Pancreas (tissue), 10 donors: ENCODE results near the gene SLC44A5. TPM values are rescaled to one million over a fixed set of nuclear protein-coding genes. Genes with fewer than 3 reads are reported as not detected.

Source experiments
- ATAC-seq, 4 donors: fragments of 200-7000 bp; cut with Tn5 transposase; one replicate each; pipeline versions ENCODE4 v1.8.0 to v1.9.1; 2020; ENCODE audit warnings: mild to moderate bottlenecking in 4 of 4, moderate library complexity in 4 of 4
- DNase-seq, 6 donors: peaks; one replicate each; pipeline ENCODE4 v3.0.0-alpha.2; 2020
- FAIRE-seq: peaks from 2 replicates; lab custom pipeline; 2012; peaks lifted over from hg19 to GRCh38; lab: Jason Lieb, UNC
- H3K27ac ChIP-seq, 4 donors: fragments of 200-600 bp; sonication (generic); 1 replicate in 3 of 4; 2 replicates in 1 of 4; pipeline versions ENCODE4 v1.5.0 to v1.8.0; 2020
- H3K27me3 ChIP-seq, 4 donors: fragments of 200-600 bp; one replicate each; pipeline ENCODE4 v1.8.0; 2021
- H3K36me3 ChIP-seq, 3 donors: fragments of 200-600 bp; sonication (generic) in 1 of 3; one replicate each; pipeline versions ENCODE4 v1.5.0 to v1.8.0; 2020 to 2021
- H3K4me1 ChIP-seq, 3 donors: fragments of 200-600 bp; one replicate each; pipeline ENCODE4 v1.8.0; 2021
- H3K4me3 ChIP-seq, 4 donors: fragments of 200-600 bp; sonication (generic) in 2 of 4; one replicate each; pipeline versions ENCODE4 v1.5.0 to v1.8.0; 2020 to 2021
- H3K9me3 ChIP-seq, 4 donors: fragments of 200-600 bp; one replicate each; pipeline ENCODE4 v1.8.0; 2021
- WGBS, 2 donors: extraction: QIAGEN DNeasy Blood & Tissue Kit; methylation state at CpG; one replicate each; pipeline ENCODE4 v1.1.7; 2013; 5-methylcytosine and 5-hydroxymethylcytosine counted together
- intact Hi-C, 3 donors: fragments of 100-400 bp; cut with DNase I; formaldehyde crosslinking; loops; one replicate each; pipeline versions ENCODE4 v1.11.1 to v1.14.2; 2022
- polyA plus RNA-seq, 2 donors: library from polyadenylated mRNA; stranded (reverse); fragments of 200-250 nt; gene quantifications; one replicate each; pipeline ENCODE4 v1.2.3, GENCODE V29; 2013
- total RNA-seq, 6 donors: library from RNA; stranded (reverse); fragmentation: NEBNext Ultra II Directional in 4 of 6; extraction: Animal tissue kit (Norgen Biotek cat#: 25700) in 4 of 6; gene quantifications; one replicate each; pipeline versions ENCODE4 v1.2.1 to v1.2.4, GENCODE V29; 2021 to 2023
- TF ChIP-seq, protein P1 (sequence below), 4 donors: fragments of 200-600 bp; sonication (generic) in 3 of 4; IDR thresholded peaks; one replicate each; pipeline versions ENCODE4 v1.5.0 to v1.8.0; 2021; ENCODE audit warnings: antibody characterized with exemption in 4 of 4
- donor health status: healthy with polysubstance abuse.
- donor health status: DM: no; HTN: no; CAD: no; lungs with moderate emphysema.
- donor health status: DM: no; HTN: no; CAD: no.
- donor health status: control.
- donor health status: control.
- donor health status: Bipolar disorder and iron deficiency.
- donor health status: DM: yes; HTN: yes; CAD: no.
- donor health status: DM: no; HTN: no; CAD: no.
- donor health status: DM: no; HTN: no; CAD: no.
- donor health status: DM: yes; HTN: yes; CAD: no.

The SLC44A5 gene
- total and polyA plus RNA-seq, 8 donors = 0.16 to 3.4 (median 1.2) TPM

DNA sequence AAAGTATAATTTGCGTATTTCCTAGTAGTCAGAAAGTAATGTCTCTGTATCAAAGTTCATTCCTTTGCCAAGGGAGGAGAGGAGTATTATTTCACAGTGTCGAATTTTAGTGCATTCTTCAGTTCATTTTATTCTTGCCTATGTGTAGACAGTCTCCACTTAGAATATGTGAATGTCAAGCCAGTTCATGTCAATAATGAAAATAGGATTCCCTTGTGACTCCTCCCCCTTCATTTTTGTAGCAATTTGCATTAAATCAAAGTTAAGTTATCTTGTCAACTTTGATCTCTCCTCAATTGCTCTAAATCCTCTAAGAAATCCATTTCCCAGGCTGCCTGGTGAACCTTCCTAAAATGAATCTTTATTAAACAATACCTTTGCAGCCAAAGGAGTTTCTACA lies 179.1 kb downstream of the SLC44A5 start:
- Histone ChIP-seq H3K27me3 (no peaks in the 10 kb centered on the region), H3K36me3 (no peaks in the 10 kb centered on the region), H3K4me3 (no peak overlapping the region), H3K27ac (no peak overlapping the region), H3K9me3 (no peaks in the 10 kb centered on the region), H3K4me1 (no peaks in the 10 kb centered on the region)
- intact Hi-C loops = no loop called here
- TF ChIP-seq, protein P1, sequence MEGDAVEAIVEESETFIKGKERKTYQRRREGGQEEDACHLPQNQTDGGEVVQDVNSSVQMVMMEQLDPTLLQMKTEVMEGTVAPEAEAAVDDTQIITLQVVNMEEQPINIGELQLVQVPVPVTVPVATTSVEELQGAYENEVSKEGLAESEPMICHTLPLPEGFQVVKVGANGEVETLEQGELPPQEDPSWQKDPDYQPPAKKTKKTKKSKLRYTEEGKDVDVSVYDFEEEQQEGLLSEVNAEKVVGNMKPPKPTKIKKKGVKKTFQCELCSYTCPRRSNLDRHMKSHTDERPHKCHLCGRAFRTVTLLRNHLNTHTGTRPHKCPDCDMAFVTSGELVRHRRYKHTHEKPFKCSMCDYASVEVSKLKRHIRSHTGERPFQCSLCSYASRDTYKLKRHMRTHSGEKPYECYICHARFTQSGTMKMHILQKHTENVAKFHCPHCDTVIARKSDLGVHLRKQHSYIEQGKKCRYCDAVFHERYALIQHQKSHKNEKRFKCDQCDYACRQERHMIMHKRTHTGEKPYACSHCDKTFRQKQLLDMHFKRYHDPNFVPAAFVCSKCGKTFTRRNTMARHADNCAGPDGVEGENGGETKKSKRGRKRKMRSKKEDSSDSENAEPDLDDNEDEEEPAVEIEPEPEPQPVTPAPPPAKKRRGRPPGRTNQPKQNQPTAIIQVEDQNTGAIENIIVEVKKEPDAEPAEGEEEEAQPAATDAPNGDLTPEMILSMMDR (IDR thresholded peaks at IDR 0.05) = no peak
- DNase-seq = no peak
- WGBS, 2 donors = 67 to 71% methylated on average over 2 of the region's 2 CpGs
- ATAC-seq = no peak
- FAIRE-seq = no peak

DNA sequence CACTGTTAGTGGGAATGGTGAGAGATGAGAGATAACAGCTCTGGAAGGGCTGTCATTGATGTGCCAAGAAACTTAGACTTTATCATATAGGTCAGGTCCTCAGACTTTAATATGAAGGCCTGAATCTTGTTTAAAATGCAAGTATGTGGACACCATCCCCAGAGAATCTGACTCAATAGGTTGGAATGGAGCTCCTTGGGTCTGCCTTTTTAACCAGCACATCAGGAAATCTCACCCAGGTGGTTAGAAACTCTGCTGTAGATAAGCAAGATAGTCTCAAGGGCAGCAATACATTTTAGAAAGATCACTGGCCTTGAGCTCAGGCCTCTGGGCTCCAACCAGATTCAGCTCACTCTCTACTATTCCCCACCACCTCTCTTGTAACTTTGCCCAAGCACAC lies 180.4 kb downstream of the SLC44A5 start:
- no peaks in the 10 kb centered on the region for H3K27me3 ChIP-seq
- H3K9me3 ChIP-seq = no peaks in the 10 kb centered on the region
- H3K4me3 ChIP-seq = no peak overlapping the region
- no peak overlapping the region for H3K27ac ChIP-seq
- no peaks in the 10 kb centered on the region for H3K4me1 ChIP-seq
- ATAC-seq (no peak), FAIRE-seq (no peak), DNase-seq (no peak)
- intact Hi-C loops = no loop called here
- H3K36me3 ChIP-seq = no peaks in the 10 kb centered on the region
- TF ChIP-seq, protein P1 (IDR thresholded peaks at IDR 0.05) = no peak

DNA sequence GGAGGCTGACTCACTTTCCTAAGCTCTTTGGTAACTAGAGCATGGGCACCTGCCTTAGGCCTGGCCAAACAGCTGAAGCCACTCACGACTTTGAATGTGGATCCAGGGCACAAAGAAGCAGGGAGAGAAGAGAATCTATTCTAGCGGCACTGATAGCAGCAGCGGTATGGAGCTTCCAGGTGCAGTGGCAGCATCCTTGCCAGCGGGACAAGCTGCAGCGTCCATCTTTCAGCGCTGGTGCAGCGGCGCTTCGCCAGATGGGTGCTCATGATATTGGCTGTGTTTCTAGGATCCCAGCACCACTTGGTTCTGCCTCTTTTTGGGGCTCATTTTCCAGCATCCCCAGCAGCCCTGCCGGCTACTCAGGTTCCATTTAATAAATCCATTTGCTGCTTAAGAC lies 184.2 kb downstream of the SLC44A5 start:
- Histone ChIP-seq H3K9me3 (no peaks in the 10 kb centered on the region), H3K27ac (no peak overlapping the region), H3K36me3 (no peaks in the 10 kb centered on the region), H3K4me3 (no peak overlapping the region), H3K27me3 (no peaks in the 10 kb centered on the region), H3K4me1 (no peaks in the 10 kb centered on the region)
- TF ChIP-seq, protein P1 (IDR thresholded peaks at IDR 0.05) = no peak
- FAIRE-seq (no peak), ATAC-seq (no peak), DNase-seq (no peak)
- 85 to 87% methylated on average over 10 of the region's 10 CpGs for WGBS, 2 donors
- intact Hi-C loops = no loop called here

DNA sequence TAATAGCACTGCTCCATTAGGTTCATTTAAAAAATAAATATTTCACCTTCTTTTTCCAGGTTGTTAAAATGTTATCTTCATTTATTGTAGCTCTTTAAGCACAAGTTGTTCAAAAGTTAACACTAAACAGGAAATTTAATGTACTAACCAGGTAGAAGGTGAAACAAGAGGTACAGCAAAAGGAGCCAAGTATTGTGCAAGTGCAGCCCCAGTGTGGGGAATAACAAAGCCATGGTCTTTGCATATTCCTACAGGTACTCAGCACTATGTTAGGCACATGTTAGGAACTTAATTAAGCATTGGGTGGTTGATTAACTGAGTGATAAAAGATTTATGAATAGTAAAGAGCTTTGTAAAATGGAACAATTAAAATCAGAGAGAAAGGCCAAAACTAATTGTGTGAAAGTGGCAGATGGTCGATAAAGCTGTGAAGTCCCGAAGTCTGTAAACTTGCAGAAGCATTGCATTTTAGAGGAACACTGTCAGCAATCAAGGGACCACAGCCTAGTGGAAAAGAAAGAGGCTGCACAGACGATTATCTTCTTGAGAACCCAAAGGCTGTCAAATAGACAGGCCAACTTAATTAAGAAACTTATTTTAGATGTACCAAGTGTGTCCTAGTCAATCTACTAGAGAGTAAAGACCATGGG lies 185.8 kb downstream of the SLC44A5 start:
- H3K36me3 ChIP-seq = no peaks in the 10 kb centered on the region
- 26 to 28% methylated on average over 3 of the region's 3 CpGs for WGBS, 2 donors
- H3K4me1 ChIP-seq = no peaks in the 10 kb centered on the region
- H3K4me3 ChIP-seq = no peak overlapping the region
- TF ChIP-seq, protein P1 (IDR thresholded peaks at IDR 0.05) = no peak
- FAIRE-seq = no peak
- DNase-seq = no peak
- intact Hi-C loops = no loop called here
- no peak overlapping the region for H3K27ac ChIP-seq
- no peaks in the 10 kb centered on the region for H3K9me3 ChIP-seq
- peak in 3 of 4 donors; percentile 47 to 70 (median 59) for ATAC-seq
- no peaks in the 10 kb centered on the region for H3K27me3 ChIP-seq

DNA sequence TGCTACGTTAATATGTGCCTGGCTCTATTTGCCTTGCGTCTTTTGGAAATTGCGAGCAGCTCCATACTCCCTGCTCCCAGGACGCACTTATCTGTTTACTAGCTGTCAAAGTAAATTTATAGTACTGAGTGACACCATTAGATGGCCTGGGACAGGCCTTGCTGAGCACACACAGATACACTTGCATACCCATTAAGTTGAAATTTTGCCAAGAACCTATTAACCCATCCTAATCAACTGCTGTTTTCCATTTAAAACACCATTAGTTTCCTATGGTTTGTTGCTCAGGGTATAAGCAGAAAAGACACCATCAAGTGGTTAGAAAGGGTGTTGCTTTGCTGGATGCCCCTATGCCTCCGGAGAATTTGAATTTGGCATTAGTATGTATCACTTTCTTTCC lies 187.3 kb downstream of the SLC44A5 start:
- DNase-seq = no peak
- WGBS, 2 donors = 29 to 31% methylated on average over 5 of the region's 5 CpGs
- intact Hi-C loops = no loop called here
- Histone ChIP-seq H3K27ac (no peak overlapping the region), H3K36me3 (no peaks in the 10 kb centered on the region), H3K4me1 (no peaks in the 10 kb centered on the region), H3K9me3 (no peaks in the 10 kb centered on the region), H3K4me3 (no peak overlapping the region), H3K27me3 (no peaks in the 10 kb centered on the region)
- ATAC-seq = peak in 3 of 4 donors; percentile 22 to 37 (median 24)
- TF ChIP-seq, protein P1 (IDR thresholded peaks at IDR 0.05) = no peak
- no peak for FAIRE-seq
